Epithelial cell of prostate (primary cell): ENCODE results near the gene LTA4H.

Experiments
- DNase-seq: peaks from one replicate; pipeline ENCODE4 v3.0.0-alpha.2; 2011; ENCODE audit warnings: low read depth, low spot score
- H3K27ac ChIP-seq: fragments of 450-650 bp; 2 replicates; pipeline ENCODE4 v1.5.1; 2017; ENCODE audit warnings: mild to moderate bottlenecking

The LTA4H gene

GRCh38 chr12:95966287-95966870 is 69.0 kb downstream of the LTA4H start:
- no peak overlapping the region for H3K27ac ChIP-seq
- no peak for DNase-seq

- no peak for DNase-seq
- no peak overlapping the region for H3K27ac ChIP-seq
Observed at GRCh38 chr12:95963096-95963495, 72.3 kb downstream of the LTA4H start.

GRCh38 chr12:95962222-95962621 is 73.2 kb downstream of the LTA4H start:
- no peak for DNase-seq
- no peak overlapping the region for H3K27ac ChIP-seq

GRCh38 chr12:95960241-95960640 is 75.1 kb downstream of the LTA4H start:
- no peak overlapping the region for H3K27ac ChIP-seq
- no peak for DNase-seq

- H3K27ac ChIP-seq, result no peak overlapping the region
- DNase-seq, result no peak
Observed at GRCh38 chr12:95959107-95959506, 76.3 kb downstream of the LTA4H start.

- no peak overlapping the region for H3K27ac ChIP-seq
- no peak for DNase-seq
Observed at GRCh38 chr12:95956557-95957145, 78.7 kb downstream of the LTA4H start.

GRCh38 chr12:95955549-95956159 is 79.7 kb downstream of the LTA4H start:
- DNase-seq, result no peak
- H3K27ac ChIP-seq, result no peak overlapping the region

GRCh38 chr12:95953000-95953399 is 82.4 kb downstream of the LTA4H start:
- no peak overlapping the region for H3K27ac ChIP-seq
- no peak for DNase-seq

- no peak for DNase-seq
- no peak overlapping the region for H3K27ac ChIP-seq
Observed at GRCh38 chr12:95951515-95951914, 83.9 kb downstream of the LTA4H start.
